Body of pancreas (tissue), 4 donors: ENCODE data around the gene CNNM3.

Experiments used
- POLR2A ChIP-seq, 3 donors: fragments of 450-650 bp; IDR thresholded peaks; one replicate each; pipeline ENCODE4 v1.6.1; 2016; ENCODE audit warnings: antibody characterized with exemption in 3 of 3, mild to moderate bottlenecking in 2 of 3
- TF ChIP-seq, protein P1 (sequence below), 7 experiments: fragments of 450-650 bp in 4 of 7; fragments of 200-600 bp in 3 of 7; sonication (generic) in 3 of 7; IDR thresholded peaks; one replicate each; pipeline ENCODE4 v1.5.1; 2016 to 2019; ENCODE audit warnings: antibody characterized with exemption in 7 of 7

DNA sequence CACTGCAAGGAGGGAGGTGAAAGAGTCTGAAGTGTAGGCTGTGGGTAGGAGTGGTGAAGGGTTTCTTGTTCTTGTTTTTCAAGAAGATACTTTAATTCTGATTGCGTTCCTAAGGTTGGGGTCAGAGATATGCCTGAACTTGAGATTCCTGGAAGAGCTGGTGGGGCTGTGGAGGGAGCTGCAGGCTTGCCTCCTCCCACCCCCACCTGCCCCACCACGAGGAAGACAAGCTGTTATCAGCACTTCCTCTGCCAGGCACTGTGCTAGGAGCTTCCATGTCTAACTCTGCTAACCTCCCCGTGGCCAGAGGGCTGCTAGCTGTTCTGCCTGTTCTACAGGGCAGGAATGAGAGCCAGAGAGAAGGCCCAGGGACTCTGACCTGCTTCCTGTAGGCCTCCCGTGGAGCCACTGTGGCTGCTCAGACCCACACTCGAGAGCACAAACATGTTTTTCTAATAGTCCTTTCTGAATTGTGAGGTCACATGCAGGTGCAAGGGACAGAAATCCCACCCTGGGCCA lies 14.0 kb downstream of the CNNM3 start:
- TF ChIP-seq, protein P1, sequence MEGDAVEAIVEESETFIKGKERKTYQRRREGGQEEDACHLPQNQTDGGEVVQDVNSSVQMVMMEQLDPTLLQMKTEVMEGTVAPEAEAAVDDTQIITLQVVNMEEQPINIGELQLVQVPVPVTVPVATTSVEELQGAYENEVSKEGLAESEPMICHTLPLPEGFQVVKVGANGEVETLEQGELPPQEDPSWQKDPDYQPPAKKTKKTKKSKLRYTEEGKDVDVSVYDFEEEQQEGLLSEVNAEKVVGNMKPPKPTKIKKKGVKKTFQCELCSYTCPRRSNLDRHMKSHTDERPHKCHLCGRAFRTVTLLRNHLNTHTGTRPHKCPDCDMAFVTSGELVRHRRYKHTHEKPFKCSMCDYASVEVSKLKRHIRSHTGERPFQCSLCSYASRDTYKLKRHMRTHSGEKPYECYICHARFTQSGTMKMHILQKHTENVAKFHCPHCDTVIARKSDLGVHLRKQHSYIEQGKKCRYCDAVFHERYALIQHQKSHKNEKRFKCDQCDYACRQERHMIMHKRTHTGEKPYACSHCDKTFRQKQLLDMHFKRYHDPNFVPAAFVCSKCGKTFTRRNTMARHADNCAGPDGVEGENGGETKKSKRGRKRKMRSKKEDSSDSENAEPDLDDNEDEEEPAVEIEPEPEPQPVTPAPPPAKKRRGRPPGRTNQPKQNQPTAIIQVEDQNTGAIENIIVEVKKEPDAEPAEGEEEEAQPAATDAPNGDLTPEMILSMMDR (IDR thresholded peaks at IDR 0.05), result no peak
- TF ChIP-seq POLR2A (IDR thresholded peaks at IDR 0.05), result no peak
